ENCODE data around the gene MRPL41. TPM values are rescaled to one million over a fixed set of nuclear protein-coding genes. Genes with fewer than 3 reads are reported as not detected.

MRPL41 gene
- total RNA-seq, 4 donors from 2014 or later = 46.5 to 65.1 (median 55.8) TPM

GRCh38 chr9:137538058-137538457, 13.6 kb upstream of the MRPL41 start:
- WGBS, 2 donors (ENCODE audit: low coverage in 1 of 2) = 90% methylated on average over 2 of the region's 16 CpGs; no CpG with 5 or more reads in 1 of the 2 donors
- no peak for ATAC-seq

GRCh38 chr9:137540536-137540935, 11.1 kb upstream of the MRPL41 start:
- Histone ChIP-seq H3K27ac (no peak overlapping the region), H3K4me1 (peaks cover 0 to 1% (median 0%) of the 10 kb centered on the region in 3 donors), H3K4me3 (no peak overlapping the region), H3K27me3 (no peaks in the 10 kb centered on the region), H3K9me3 (no peaks in the 10 kb centered on the region), H3K36me3 (peaks cover 0 to 79% of the 10 kb centered on the region in 2 donors)
- ATAC-seq = no peak
- WGBS, 2 donors (ENCODE audit: low coverage in 1 of 2) = 80 to 83% methylated on average over 1 to 7 of the region's 18 CpGs
- TF ChIP-seq EP300 (IDR thresholded peaks at IDR 0.05) (no peak), CTCF (IDR thresholded peaks at IDR 0.05) (no peak), POLR2A (IDR thresholded peaks at IDR 0.05) (no peak), POLR2AphosphoS5 (IDR thresholded peaks at IDR 0.05) (no peak)

More at GRCh38 chr9:137538058-137538457, 13.6 kb upstream of the MRPL41 start:
- H3K27ac ChIP-seq = no peak overlapping the region
- H3K4me1 ChIP-seq = peaks cover 0 to 14% (median 7%) of the 10 kb centered on the region in 3 donors
- peaks cover 0 to 68% of the 10 kb centered on the region in 2 donors for H3K36me3 ChIP-seq
- H3K27me3 ChIP-seq = no peaks in the 10 kb centered on the region
- TF ChIP-seq POLR2A (IDR thresholded peaks at IDR 0.05) = no peak
- no peak for TF ChIP-seq EP300 (IDR thresholded peaks at IDR 0.05)
- no peak for TF ChIP-seq POLR2AphosphoS5 (IDR thresholded peaks at IDR 0.05)
- TF ChIP-seq CTCF (IDR thresholded peaks at IDR 0.05) = no peak
- H3K4me3 ChIP-seq = no peak overlapping the region
- no peaks in the 10 kb centered on the region for H3K9me3 ChIP-seq

GRCh38 chr9:137542486-137542885, 9.2 kb upstream of the MRPL41 start:
- Histone ChIP-seq H3K36me3 (peaks cover 0 to 74% of the 10 kb centered on the region in 2 donors), H3K4me1 (peaks cover 0 to under 1% (median 0%) of the 10 kb centered on the region in 3 donors), H3K27me3 (no peaks in the 10 kb centered on the region), H3K4me3 (no peak overlapping the region), H3K27ac (no peak overlapping the region), H3K9me3 (no peaks in the 10 kb centered on the region)
- no peak for TF ChIP-seq POLR2A (IDR thresholded peaks at IDR 0.05)
- no peak for TF ChIP-seq EP300 (IDR thresholded peaks at IDR 0.05)
- no peak for TF ChIP-seq CTCF (IDR thresholded peaks at IDR 0.05)
- TF ChIP-seq POLR2AphosphoS5 (IDR thresholded peaks at IDR 0.05) = no peak
- no peak for ATAC-seq
- WGBS, 2 donors (ENCODE audit: low coverage in 1 of 2) = 89 to 92% methylated on average over 2 to 17 of the region's 20 CpGs

GRCh38 chr9:137543237-137543963, 8.3 kb upstream of the MRPL41 start:
- Histone ChIP-seq H3K9me3 (no peaks in the 10 kb centered on the region), H3K4me1 (peaks cover 0 to 9% (median 0%) of the 10 kb centered on the region in 3 donors), H3K36me3 (peaks cover 0 to 65% of the 10 kb centered on the region in 2 donors), H3K4me3 (no peak overlapping the region), H3K27me3 (no peaks in the 10 kb centered on the region), H3K27ac (peak overlapping the region in 1 of 4 donors; percentile 39)
- ATAC-seq = no peak
- no CpG with 5 or more reads among the region's 25 CpGs for WGBS, 2 donors (ENCODE audit: low coverage in 1 of 2)
- TF ChIP-seq POLR2A (IDR thresholded peaks at IDR 0.05) (no peak), CTCF (IDR thresholded peaks at IDR 0.05) (no peak), POLR2AphosphoS5 (IDR thresholded peaks at IDR 0.05) (no peak), EP300 (IDR thresholded peaks at IDR 0.05) (no peak)

All from gastroesophageal sphincter (tissue), 4 donors.